Activated B cell treated with CpG ODN at 0.5 μM for 24 hours (primary cell): ENCODE data around the gene LAMB3. TPM values are rescaled to one million over a fixed set of nuclear protein-coding genes. Genes with fewer than 3 reads are reported as not detected.

Source experiments
- ATAC-seq: fragments of 200-7000 bp; cut with Tn5 transposase; one replicate; pipeline ENCODE4 v1.10.0; 2021; ENCODE audit warnings: low read depth, mild to moderate bottlenecking, moderate library complexity
- CTCF ChIA-PET: fragments of 350-600 bp; sonication (Branson Sonifier 250); formaldehyde crosslinking; loops from one replicate; lab custom pipeline; 2021; ENCODE audit warnings: antibody characterized with exemption; lab: Charles Lee
- POLR2A ChIA-PET: fragments of 350-600 bp; sonication (Branson Sonifier 250); formaldehyde crosslinking; loops from one replicate; lab custom pipeline; 2021; ENCODE audit warnings: antibody characterized with exemption; lab: Charles Lee
- DNase-seq: peaks from one replicate; pipeline ENCODE4 v3.0.0; 2022
- H3K27ac Mint-ChIP-seq: one replicate; pipeline ENCODE4 v1.8.0; 2020; ENCODE audit warnings: mixed read lengths
- H3K27me3 Mint-ChIP-seq: one replicate; pipeline ENCODE4 v1.8.0; 2021; ENCODE audit warnings: mixed read lengths
- H3K36me3 Mint-ChIP-seq: one replicate; pipeline ENCODE4 v1.8.0; 2021; ENCODE audit warnings: low read depth, mixed read lengths
- H3K4me1 Mint-ChIP-seq: one replicate; pipeline ENCODE4 v1.8.0; 2021; ENCODE audit warnings: mixed read lengths
- H3K4me3 Mint-ChIP-seq: one replicate; pipeline ENCODE4 v1.8.0; 2020; ENCODE audit warnings: mild to moderate bottlenecking, mixed read lengths
- H3K9me3 Mint-ChIP-seq: one replicate; pipeline ENCODE4 v1.8.0; 2020; ENCODE audit warnings: mixed read lengths
- intact Hi-C: fragments of 100-400 bp; cut with micrococcal nuclease; formaldehyde crosslinking; loops from one replicate; pipeline ENCODE4 v1.15.1; 2024
- total RNA-seq: library from RNA; stranded (reverse); gene quantifications from 2 replicates; pipeline ENCODE4 v1.2.3, GENCODE V29; 2022
- TF ChIP-seq, protein P1 (sequence below): fragments of 200-600 bp; IDR thresholded peaks from one replicate; pipeline ENCODE4 v1.8.0; 2022; ENCODE audit warnings: antibody characterized with exemption, mild to moderate bottlenecking

Gene LAMB3
- total RNA-seq, 1 donor from 2014 or later, result 0.35 TPM

- H3K27me3 Mint-ChIP-seq, result peaks cover 25% of the 10 kb centered on the region
- H3K27ac Mint-ChIP-seq, result no peak overlapping the region
- CTCF ChIA-PET, result interaction anchor here (1.1 kb wide), 1 partner anchor 19 kb away, joined by 3 read pairs; no protein-coding TSS in a partner anchor
- H3K36me3 Mint-ChIP-seq, result no peaks in the 10 kb centered on the region
- TF ChIP-seq, protein P1, sequence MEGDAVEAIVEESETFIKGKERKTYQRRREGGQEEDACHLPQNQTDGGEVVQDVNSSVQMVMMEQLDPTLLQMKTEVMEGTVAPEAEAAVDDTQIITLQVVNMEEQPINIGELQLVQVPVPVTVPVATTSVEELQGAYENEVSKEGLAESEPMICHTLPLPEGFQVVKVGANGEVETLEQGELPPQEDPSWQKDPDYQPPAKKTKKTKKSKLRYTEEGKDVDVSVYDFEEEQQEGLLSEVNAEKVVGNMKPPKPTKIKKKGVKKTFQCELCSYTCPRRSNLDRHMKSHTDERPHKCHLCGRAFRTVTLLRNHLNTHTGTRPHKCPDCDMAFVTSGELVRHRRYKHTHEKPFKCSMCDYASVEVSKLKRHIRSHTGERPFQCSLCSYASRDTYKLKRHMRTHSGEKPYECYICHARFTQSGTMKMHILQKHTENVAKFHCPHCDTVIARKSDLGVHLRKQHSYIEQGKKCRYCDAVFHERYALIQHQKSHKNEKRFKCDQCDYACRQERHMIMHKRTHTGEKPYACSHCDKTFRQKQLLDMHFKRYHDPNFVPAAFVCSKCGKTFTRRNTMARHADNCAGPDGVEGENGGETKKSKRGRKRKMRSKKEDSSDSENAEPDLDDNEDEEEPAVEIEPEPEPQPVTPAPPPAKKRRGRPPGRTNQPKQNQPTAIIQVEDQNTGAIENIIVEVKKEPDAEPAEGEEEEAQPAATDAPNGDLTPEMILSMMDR, result no peak
- ATAC-seq (no peak), DNase-seq (no peak)
- no peaks in the 10 kb centered on the region for H3K9me3 Mint-ChIP-seq
- no peak overlapping the region for H3K4me3 Mint-ChIP-seq
- no peaks in the 10 kb centered on the region for H3K4me1 Mint-ChIP-seq
- intact Hi-C loops, result no loop called here
- POLR2A ChIA-PET, result no interaction called here
Measured at GRCh38 chr1:209585197-209585596, 67.0 kb downstream of the LAMB3 start.

- ATAC-seq (no peak), DNase-seq (no peak)
- Mint-ChIP-seq H3K36me3 (no peaks in the 10 kb centered on the region), H3K4me3 (no peak overlapping the region), H3K27ac (no peak overlapping the region), H3K4me1 (no peaks in the 10 kb centered on the region), H3K27me3 (peaks cover 21% of the 10 kb centered on the region), H3K9me3 (no peaks in the 10 kb centered on the region)
- intact Hi-C loops, result no loop called here
- CTCF ChIA-PET, result interaction anchor here (1.1 kb wide), 1 partner anchor 18 kb away, joined by 3 read pairs; no protein-coding TSS in a partner anchor
- POLR2A ChIA-PET, result no interaction called here
- TF ChIP-seq, protein P1, result no peak
Measured at GRCh38 chr1:209584231-209584672, 68.0 kb downstream of the LAMB3 start.

GRCh38 chr1:209583408-209583807 is 68.8 kb downstream of the LAMB3 start, which contains the start of gene CAMK1G:
CAMK1G (plus strand) TSS chr1:209583714; CDS start chr1:209594984, 11,270 bp downstream.
- Mint-ChIP-seq H3K36me3 (no peaks in the 10 kb centered on the region), H3K4me1 (no peaks in the 10 kb centered on the region), H3K9me3 (no peaks in the 10 kb centered on the region), H3K27ac (no peak within 1 kb of the TSS), H3K4me3 (no peak within 1 kb of the TSS), H3K27me3 (peaks cover 21% of the 10 kb centered on the region)
- DNase-seq, result no peak
- ChIA-PET CTCF (interaction anchor here (1.3 kb wide), 1 partner anchor 44 kb away, joined by 3 read pairs; no protein-coding TSS in a partner anchor), POLR2A (no interaction called here)
- TF ChIP-seq, protein P1, result no peak
- intact Hi-C loops, result no loop called here
- ATAC-seq, result no peak

GRCh38 chr1:209580577-209580976 is 71.6 kb downstream of the LAMB3 start:
- Mint-ChIP-seq H3K27ac (no peak overlapping the region), H3K4me3 (no peak overlapping the region), H3K9me3 (no peaks in the 10 kb centered on the region), H3K27me3 (peaks cover 7% of the 10 kb centered on the region), H3K4me1 (no peaks in the 10 kb centered on the region), H3K36me3 (no peaks in the 10 kb centered on the region)
- ChIA-PET POLR2A (no interaction called here), CTCF (interaction anchor here (1.2 to 1.9 kb wide), 2 partner anchors 11 to 47 kb away, joined by 3 to 6 read pairs; no protein-coding TSS in a partner anchor)
- no peak for ATAC-seq
- intact Hi-C loops, result no loop called here
- DNase-seq, result no peak
- TF ChIP-seq, protein P1, result no peak

- DNase-seq, result no peak
- Mint-ChIP-seq H3K4me1 (no peaks in the 10 kb centered on the region), H3K4me3 (no peak overlapping the region), H3K27me3 (peaks cover 19% of the 10 kb centered on the region), H3K27ac (no peak overlapping the region), H3K36me3 (no peaks in the 10 kb centered on the region), H3K9me3 (no peaks in the 10 kb centered on the region)
- intact Hi-C loops, result loop anchor here (10.0 kb wide), 1 partner anchor 247 kb away; the partner anchor contains the start of gene UTP25
- TF ChIP-seq, protein P1, result no peak
- POLR2A ChIA-PET, result no interaction called here
- CTCF ChIA-PET, result interaction anchor here (0.9 to 2.1 kb wide), 6 partner anchors 25 to 246 kb away, joined by 3 to 11 read pairs (median 4); no protein-coding TSS in a partner anchor
- no peak for ATAC-seq
Measured at GRCh38 chr1:209577346-209577745, 74.9 kb downstream of the LAMB3 start.
